SK-N-MC (cell line): ENCODE measurements around the gene ALDH1L2.

Experiments used
- EZH2 ChIP-seq: fragments of 200-600 bp; sonication (generic); IDR thresholded peaks from one replicate; pipeline ENCODE4 v1.6.1; 2017; ENCODE audit warnings: antibody characterized with exemption
- FOXP2 ChIP-seq: optimal IDR thresholded peaks from 2 replicates; pipeline ENCODE3; 2011; ENCODE audit warnings: mild to moderate bottlenecking, moderate library complexity; ENCODE audit not compliant: insufficient read depth; ENCODE audit errors: extremely low read length, control extremely low read depth
- POLR2AphosphoS5 ChIP-seq: IDR thresholded peaks from 2 replicates; pipeline ENCODE4 v1.6.1; 2012; ENCODE audit warnings: mild to moderate bottlenecking, low read depth, low read length, borderline replicate concordance

- TF ChIP-seq POLR2AphosphoS5 (no peak), EZH2 (no peak), FOXP2 (no peak)
These were observed 630 bp downstream of the ALDH1L2 start for GRCh38 chr12:105083551-105084105.
